ENCODE measurements around the gene PIGQ. TPM values are rescaled to one million over a fixed set of nuclear protein-coding genes. Genes with fewer than 3 reads are reported as not detected.

PIGQ gene
- total and polyA plus RNA-seq, 2 of the 8 experiments (the other 6 are each of a cell fraction or from before 2014, with no cell fraction given), result 36.0 to 49.2 TPM

GRCh38 chr16:621526-622105 is 51.8 kb downstream of the PIGQ start:
- no peak overlapping the region for H3K27ac ChIP-seq (ENCODE audit: low read depth, low read length)
- H3K56ac ChIP-seq (replicated peaks; ENCODE audit: insufficient read length, low read depth, low read length), result no peak overlapping the region
- DNase-seq (ENCODE audit: low read depth in 1 of 2, low spot score in 2 of 2) (no peak), FAIRE-seq (no peak)
- peaks cover 0 to 14% (median 5%) of the 10 kb centered on the region in 4 experiments; a peak in 5 of 7 replicates for H3K4me1 ChIP-seq (replicated peaks in 1 of 4; ENCODE audit: control insufficient read depth in 3 of 4, insufficient read depth in 4 of 4, low read length in 3 of 4)
- H3K23ac ChIP-seq (ENCODE audit: insufficient read length), result no peak overlapping the region
- H3K36me3 ChIP-seq (ENCODE audit: control insufficient read depth in 2 of 4, insufficient read depth in 4 of 4, low read length in 3 of 4), result peaks cover 0 to 4% (median 0%) of the 10 kb centered on the region in 4 experiments; a peak in 1 of 8 replicates
- peak overlapping the region; percentile 28; the same call in 1 of the 2 replicates for H2AK5ac ChIP-seq (ENCODE audit: low read depth, low read length)
- ChIA-PET CTCF (ENCODE audit: partially characterized antibody) (interaction anchor here (0.8 to 4.1 kb wide), 21 partner anchors 8 to 272 kb away, joined by 3 to 29 read pairs (median 4); partner anchors contain the start of genes NHLRC4 and RHOT2), POLR2A (ENCODE audit: partially characterized antibody) (interaction anchor here (0.6 to 1.8 kb wide), 8 partner anchors 9 to 54 kb away, joined by 3 to 11 read pairs (median 4); partner anchors contain the start of genes METTL26, RHBDL1 and WFIKKN1)
- no peaks in the 10 kb centered on the region for H3K23me2 ChIP-seq (ENCODE audit: low read depth, low read length)
- H2AFZ ChIP-seq (ENCODE audit: low read length), result no peak overlapping the region
- no peak overlapping the region for H3K4ac ChIP-seq (replicated peaks; ENCODE audit: insufficient read length, low read depth, low read length)
- H3K79me1 ChIP-seq (ENCODE audit: low read depth, low read length), result peaks cover 10% of the 10 kb centered on the region
- H2BK20ac ChIP-seq (ENCODE audit: low read length), result no peak overlapping the region
- H2BK120ac ChIP-seq (replicated peaks; ENCODE audit: low read depth, low read length), result no peak overlapping the region
- H4K5ac ChIP-seq (ENCODE audit: insufficient read length, low read depth, low read length), result no peak overlapping the region
- H3K4me2 ChIP-seq (ENCODE audit: insufficient read depth in 1 of 2, low read depth in 2 of 2, low read length in 2 of 2), result no peak overlapping the region
- no peaks in the 10 kb centered on the region for H3K27me3 ChIP-seq (replicated peaks in 1 of 4; ENCODE audit: control insufficient read depth in 3 of 4, extremely low read depth in 1 of 4, insufficient read depth in 3 of 4, low read length in 3 of 4)
- no peak overlapping the region for H3K4me3 ChIP-seq (ENCODE audit: extremely low read depth in 1 of 4, insufficient read depth in 2 of 4, low read depth in 3 of 4, low read length in 4 of 4)
- H3K79me2 ChIP-seq (ENCODE audit: control insufficient read depth in 1 of 2, insufficient read depth in 2 of 2, low read length in 2 of 2), result no peaks in the 10 kb centered on the region
- H4K8ac ChIP-seq (ENCODE audit: extremely low read depth, insufficient read depth, low read length), result no peak overlapping the region
- WGBS, 2 experiments (ENCODE audit: extremely low coverage in 1 of 2, insufficient coverage in 1 of 2, insufficient read length in 1 of 2, insufficient replicate concordance in 2 of 2, low coverage in 1 of 2, low lambda C conversion rate in 2 of 2, missing lambda C conversion rate in 1 of 2), result 94% methylated on average over 21 of the region's 21 CpGs; no CpG with 5 or more reads in 1 of the 2 experiments
- peaks cover 4 to 5% of the 10 kb centered on the region in 2 experiments for H4K20me1 ChIP-seq (replicated peaks in 1 of 2; ENCODE audit: control insufficient read depth in 1 of 2, insufficient read depth in 2 of 2, low read length in 2 of 2)
- no peak overlapping the region for H3K9ac ChIP-seq (replicated peaks in 1 of 4; ENCODE audit: extremely low read depth in 1 of 4, low read depth in 3 of 4, low read length in 3 of 4)
- H3K18ac ChIP-seq (ENCODE audit: extremely low read depth, low read length), result no peak overlapping the region
- H2BK12ac ChIP-seq (ENCODE audit: low read depth, low read length), result no peak overlapping the region
- no peaks in the 10 kb centered on the region for H3K9me3 ChIP-seq (ENCODE audit: insufficient read depth in 2 of 2, low read depth in 1 of 2, low read length in 1 of 2)
- H2BK5ac ChIP-seq (ENCODE audit: low read depth, low read length), result no peak overlapping the region
- H4K91ac ChIP-seq (replicated peaks; ENCODE audit: insufficient read length, low read length), result no peak overlapping the region
- no peak overlapping the region for H3K14ac ChIP-seq (ENCODE audit: insufficient read length)
- H2BK15ac ChIP-seq (ENCODE audit: low read length), result peak overlapping the region; percentile 48; the same call in 1 of the 2 replicates
- TF ChIP-seq POLR2AphosphoS5 (IDR thresholded peaks at IDR 0.05; ENCODE audit: low read depth, low read length) (no peak), SP1 (IDR thresholded peaks at IDR 0.05; ENCODE audit: low read depth, low read length) (no peak), NRF1 (IDR thresholded peaks at IDR 0.05; ENCODE audit: low read depth, low read length) (no peak), USF2 (IDR thresholded peaks at IDR 0.05; ENCODE audit: low read length) (no peak), FOSL1 (IDR thresholded peaks at IDR 0.05; ENCODE audit: insufficient read depth, low read depth, low read length) (no peak), SAP30 (IDR thresholded peaks at IDR 0.05; ENCODE audit: insufficient read depth, insufficient replicate concordance, low read length) (no peak), KDM4A (IDR thresholded peaks at IDR 0.05; ENCODE audit: low read depth, low read length, severe bottlenecking) (no peak), TAF1 (IDR thresholded peaks at IDR 0.05; ENCODE audit: low read depth, low read length) (no peak), MAFK (IDR thresholded peaks at IDR 0.05; ENCODE audit: low read depth, low read length) (no peak), ATF3 (IDR thresholded peaks at IDR 0.05; ENCODE audit: insufficient read depth, low read depth, low read length) (no peak), CHD2 (IDR thresholded peaks at IDR 0.05; ENCODE audit: low read length) (no peak), CBX5 (IDR thresholded peaks at IDR 0.05; ENCODE audit: low read depth, low read length) (no peak)

Data from H1 (cell line).